HG02623 (cell line): Measurements from ENCODE around the gene CUL2.
"Not testable (repeated sequence)": the region's sequence is repeated elsewhere in the genome, so short reads cannot be mapped to it uniquely, and the experiment has no call there.

Experiments
- ATAC-seq: cut with Tn5 transposase; IDR thresholded peaks from one replicate; pipeline ENCODE4 v1.9.1; 2021; ENCODE audit warnings: moderate library complexity; ENCODE audit not compliant: unreplicated experiment

The CUL2 gene

DNA sequence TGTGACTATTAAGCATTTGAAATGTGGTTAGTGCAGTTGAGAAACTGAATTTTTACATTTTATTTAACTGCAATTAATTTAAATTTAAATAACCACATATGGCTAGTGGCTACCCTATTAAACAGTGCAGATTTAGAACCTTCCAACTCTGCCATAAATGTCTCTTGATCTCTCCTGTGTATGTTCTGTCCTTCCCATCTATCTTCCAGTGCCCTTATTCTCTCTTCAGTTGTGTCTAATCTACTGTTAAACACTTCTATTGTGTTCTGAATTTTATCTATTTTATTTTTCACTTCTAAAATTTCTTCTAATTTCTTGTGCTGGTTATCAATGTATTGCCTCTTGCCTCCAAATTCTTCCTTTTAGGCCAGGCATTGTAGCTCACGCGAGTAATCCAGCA, 105.0 kb downstream of the CUL2 start:
- ATAC-seq = no peak

DNA sequence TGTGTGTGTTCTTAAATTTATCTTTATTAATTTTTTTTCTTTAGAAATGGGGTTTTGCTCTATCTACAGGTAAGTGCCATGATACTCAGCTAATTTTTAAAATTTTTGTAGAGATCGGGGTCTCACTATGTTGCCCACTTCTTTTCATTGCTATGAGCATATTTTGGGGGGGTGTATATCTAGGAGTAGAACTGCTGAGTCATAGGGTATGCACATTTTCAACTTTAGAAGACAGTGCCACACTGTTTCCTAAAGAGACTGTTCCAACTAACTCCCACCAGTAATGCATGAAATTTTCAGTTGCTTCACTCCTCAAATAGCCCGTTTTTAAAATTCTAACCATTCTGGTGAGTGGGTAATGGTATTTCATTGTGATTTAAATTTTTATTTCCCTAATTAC, 108.3 kb downstream of the CUL2 start:
- no peak for ATAC-seq

DNA sequence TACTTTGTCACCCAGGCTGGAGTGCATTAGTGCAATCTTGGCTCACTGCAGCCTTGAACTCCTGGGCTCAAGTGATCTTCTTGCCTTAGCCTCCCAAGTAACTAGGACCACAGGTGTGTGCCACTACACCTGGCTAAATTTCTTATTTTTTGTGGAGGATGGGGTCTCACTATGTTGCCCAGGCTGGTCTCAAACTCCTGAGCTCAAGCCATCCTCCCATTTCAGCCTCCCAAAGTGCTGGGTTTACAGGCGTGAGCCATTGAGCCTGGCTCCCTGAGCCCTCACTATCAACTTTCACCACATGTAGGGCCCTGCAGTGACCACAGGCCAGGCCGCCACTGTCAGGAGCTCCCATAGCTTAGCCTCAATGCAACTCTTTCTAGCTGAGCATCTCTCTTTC, 110.2 kb downstream of the CUL2 start:
- no peak for ATAC-seq

DNA sequence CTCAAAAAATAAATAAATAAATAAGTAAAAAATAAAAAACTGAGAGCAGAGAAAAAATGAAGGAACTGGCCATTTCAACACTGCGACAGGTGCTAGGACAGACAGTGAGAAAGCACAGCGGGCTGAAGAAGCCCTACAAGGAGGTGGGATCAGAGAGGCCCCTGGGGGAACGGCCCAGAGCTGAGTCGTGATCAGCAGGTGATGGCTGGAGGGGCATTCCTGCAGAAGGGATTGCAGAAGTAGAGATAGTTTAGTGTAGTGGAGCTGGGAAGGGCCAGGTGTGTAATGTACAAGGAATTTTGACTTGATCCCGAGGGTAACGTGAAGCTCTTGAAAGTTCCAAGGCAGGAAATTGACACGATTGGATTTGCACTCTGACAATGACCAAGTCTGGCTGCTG, 112.1 kb downstream of the CUL2 start:
- ATAC-seq = no peak

DNA sequence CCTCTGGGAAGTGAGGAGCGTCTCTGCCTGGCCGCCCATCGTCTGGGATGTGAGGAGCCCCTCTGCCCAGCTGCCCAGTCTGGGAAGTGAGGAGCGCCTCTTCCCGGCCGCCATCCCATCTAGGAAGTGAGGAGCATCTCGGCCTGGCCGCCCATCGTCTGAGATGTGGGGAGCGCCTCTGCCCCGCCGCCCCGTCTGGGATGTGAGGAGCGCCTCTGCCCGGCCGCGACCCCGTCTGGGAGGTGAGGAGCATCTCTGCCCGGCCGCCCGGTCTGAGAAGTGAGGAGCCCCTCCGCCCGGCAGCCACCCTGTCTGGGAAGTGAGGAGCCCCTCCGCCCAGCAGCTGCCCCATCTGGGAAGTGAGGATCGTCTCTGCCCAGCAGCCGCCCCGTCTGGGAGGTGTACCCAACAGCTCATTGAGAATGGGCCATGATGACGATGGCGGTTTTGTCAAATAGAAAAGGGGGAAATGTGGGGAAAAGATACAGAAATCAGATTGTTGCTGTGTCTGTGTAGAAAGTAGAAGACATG, 113.7 kb downstream of the CUL2 start:
- ATAC-seq = not testable (repeated sequence)

DNA sequence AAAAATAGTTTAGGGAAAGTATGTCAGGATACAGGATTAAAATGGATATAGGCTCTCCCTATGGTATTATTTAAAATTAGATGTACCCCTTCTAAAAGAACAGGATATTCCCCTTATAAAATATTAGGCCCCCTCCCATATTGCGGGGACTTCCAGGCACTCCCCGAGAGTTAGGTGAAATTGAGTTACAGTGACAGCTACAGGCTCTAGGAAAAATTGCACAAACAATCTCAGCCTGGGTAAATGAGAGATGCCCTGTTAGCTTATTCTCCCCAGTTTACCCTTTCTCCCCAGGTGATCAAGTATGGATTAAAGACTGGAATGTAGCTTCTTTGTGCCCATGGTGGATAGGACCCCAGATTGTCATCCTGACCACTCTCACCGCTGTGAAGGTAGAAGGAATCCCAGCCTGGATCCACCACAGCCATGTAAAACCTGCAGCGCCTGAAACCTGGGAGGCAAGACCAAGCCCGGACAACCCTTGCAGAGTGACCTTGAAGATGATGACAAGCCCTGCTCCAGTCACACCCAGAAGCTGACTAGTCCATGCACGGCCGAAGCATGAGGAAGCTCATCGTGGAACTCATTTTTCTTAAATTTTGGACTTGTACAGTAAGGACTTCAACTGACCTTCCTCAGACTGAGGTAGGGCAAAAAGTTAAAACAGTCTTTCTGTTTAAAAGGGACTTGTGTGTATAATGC, 115.6 kb downstream of the CUL2 start:
- ATAC-seq = not testable (repeated sequence)

DNA sequence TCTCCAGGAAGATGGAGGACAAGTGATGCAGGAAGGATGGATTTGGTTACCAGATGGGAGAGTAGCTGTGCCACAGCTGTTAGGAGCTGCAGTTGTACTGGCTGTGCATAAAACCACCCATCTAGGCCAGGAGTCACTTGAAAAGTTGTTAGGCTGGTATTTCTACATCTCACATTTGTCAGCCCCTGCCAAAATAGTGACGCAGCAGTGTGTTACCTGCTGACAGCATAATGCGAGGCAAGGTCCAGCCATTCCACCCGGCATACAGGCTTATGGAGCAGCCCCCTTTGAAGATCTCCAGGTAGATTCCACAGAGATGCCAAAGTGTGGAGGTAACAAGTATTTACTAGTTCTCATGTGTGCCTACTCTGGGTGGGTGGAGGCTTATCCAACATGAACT, 116.4 kb downstream of the CUL2 start:
- ATAC-seq = not testable (repeated sequence)

DNA sequence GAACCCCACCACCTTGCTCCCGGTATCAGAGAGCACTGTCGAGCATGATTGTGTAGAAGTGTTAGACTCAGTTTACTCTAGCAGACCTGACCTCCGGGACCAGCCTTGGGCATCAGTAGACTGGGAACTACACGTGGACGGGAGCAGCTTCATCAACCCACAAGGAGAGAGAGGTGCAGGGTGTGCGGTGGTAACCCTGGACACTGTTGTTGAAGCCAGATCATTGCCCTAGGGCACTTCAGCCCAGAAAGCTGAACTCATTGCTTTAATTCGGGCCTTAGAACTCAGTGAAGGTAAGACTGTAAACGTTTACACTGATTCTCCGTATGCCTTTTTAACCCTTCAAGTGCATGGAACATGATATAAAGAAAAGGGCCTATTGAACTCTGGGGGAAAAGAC, 117.0 kb downstream of the CUL2 start:
- ATAC-seq = not testable (repeated sequence)

DNA sequence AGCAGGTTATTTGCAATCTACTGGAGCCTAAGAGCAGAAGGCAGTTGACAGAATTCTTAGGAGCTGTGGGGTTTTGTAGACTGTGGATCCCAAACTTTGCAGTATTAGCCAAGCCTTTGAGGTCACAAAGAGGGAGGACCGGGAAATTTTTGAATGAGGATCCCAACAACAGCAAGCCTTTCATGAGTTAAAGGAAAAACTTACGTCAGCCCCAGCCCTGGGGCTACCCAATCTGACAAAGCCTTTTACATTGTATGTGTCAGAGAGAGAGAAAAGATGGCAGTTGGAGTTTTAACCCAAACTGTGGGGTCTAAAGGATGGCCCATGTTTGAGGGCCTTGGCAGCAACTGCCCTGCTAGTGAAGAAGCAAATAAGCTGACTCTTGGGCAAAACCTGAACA, 117.5 kb downstream of the CUL2 start:
- ATAC-seq = not testable (repeated sequence)

DNA sequence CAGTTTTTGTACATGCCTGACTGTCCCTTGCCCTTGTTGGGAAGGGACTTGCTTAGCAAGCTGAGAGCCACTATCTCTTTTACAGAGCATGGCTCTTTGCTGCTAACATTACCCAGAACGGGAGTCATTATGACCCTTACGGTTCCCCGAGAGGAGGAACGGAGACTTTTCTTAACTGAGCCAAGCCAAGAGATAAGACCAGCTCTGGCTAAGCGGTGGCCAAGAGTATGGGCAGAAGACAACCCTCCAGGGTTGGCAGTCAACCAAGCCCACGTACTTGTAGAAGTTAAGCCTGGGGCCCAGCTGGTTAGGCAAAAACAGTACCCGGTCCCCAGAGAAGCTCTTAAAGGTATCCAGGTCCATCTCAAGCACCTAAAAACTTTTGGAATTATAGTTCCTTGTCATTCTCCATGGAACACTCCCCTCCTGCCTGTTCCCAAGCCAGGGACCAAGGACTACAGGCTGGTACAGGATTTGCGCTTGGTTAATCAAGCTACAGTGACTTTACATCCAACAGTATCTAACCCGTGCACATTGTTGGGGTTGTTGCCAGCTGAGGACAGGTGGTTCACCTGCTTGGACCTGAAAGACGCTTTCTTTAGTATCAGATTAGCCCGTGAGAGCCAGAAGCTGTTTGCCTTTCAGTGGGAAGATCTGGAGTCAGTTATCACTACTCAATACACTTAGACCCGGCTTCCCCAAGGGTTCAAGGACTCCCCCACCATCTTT, 118.4 kb downstream of the CUL2 start:
- ATAC-seq = not testable (repeated sequence)

DNA sequence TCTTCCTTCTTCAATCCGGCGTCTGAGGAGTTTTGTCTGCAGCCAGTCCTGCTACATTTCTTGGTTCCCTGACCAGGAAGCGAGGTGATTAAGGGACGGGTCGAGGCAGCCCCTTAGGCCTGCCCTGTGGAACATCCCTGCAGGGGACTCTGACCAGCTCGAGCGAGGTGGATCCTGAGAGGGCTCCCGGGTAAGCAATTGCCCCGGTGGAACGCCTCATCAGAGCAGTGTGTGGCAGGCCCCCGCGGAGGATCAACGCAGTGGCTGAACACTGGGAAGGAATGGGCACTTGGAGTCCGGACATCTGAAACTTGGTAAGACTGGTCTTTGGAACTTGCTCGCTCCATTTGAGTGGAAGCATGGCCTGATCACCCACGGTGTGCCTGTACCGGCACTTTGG, 121.0 kb downstream of the CUL2 start:
- no peak for ATAC-seq

DNA sequence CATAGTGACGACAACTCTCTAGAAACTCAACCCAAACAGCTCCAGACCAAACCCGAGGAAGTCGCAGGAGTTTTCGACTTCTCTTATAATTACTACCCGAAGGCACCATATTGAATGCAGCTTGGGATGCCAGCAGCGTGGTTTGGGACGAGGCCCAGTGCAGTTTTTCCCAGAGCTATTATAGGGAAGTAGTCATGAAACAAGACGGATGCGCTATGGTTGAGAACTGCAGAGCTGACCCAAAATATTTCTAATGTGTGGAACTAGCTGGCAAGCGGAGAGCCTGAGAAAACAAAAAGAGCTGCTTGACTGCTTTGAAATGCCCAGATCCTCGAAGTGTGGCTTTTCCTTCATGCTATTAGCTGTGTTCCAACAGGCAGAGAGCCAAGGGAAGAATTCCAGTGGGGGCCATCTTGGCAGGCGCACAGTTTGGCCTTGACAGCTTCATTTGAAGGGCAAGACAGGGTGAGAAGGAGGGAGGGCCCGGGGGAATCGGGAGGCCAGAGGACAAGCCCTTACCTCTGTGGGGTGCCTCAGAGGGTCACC, 122.7 kb downstream of the CUL2 start:
- ATAC-seq = no peak

DNA sequence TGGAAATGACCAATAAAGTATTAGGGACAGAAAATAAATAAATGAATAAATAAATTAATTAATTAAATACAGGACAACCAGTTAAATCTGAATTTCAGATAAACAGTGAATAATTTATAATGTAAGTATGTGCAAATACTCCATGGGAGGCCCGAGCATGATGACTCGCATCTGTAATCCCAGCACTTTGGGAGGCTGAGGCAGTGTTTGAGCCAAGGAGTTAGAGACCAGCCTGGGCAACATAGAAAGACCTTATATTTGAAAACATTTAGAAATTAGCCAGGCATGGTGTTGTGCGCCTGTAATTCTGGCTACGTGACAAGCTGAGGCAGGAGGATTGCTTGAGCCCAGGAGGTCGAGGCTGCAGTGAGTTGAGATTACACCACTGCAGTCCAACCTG, 123.7 kb downstream of the CUL2 start:
- no peak for ATAC-seq

DNA sequence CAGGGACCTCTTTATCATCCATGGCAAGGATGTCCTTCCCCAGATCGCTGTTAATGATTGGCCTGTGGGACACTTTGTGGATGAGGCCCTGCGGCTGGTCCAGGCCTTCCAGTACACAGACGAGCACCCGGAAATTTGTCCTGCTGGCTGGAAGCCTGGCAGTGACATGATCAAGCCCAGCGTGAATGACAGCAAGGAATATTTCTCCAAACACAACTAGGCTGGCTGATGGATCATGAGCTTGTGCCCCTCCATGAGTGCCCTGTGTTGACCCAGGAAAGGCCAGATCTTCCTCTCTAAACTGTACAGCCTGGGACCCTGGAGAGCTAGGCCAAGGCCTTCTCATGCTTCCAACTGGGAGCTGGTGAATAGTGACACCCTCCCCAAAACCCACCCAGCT, 124.1 kb downstream of the CUL2 start:
- ATAC-seq = no peak

DNA sequence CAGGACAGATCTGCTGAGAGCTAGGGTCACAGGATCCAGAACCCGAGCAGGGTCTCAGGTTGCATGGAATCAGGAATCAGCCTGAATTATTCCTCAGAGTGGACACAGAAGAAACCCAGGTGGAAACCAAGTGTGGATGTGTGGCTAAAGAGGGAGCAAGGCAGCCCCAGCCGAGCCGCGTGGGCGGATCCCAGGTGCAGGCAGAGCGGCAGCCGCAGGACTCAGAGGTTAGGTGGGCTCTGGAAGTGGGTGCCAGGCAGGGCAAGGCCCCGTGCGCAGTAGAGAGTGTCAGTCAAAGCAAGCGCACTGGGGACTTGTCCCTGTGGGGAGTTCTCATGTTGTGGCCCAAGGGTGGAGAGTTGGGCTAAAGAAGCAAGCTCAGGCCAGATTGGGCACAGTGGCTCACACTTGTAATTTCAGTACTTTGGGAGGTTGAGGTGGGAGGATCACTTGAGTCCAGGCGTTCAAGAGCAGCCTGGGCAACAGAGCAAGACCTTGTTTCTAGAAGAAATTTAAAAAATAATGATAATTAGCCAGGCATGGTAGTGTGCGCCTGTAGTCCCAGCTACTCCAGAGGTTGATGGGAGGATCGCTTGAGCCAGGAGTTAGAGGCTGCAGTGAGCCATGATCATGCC, 125.9 kb downstream of the CUL2 start:
- ATAC-seq = no peak

DNA sequence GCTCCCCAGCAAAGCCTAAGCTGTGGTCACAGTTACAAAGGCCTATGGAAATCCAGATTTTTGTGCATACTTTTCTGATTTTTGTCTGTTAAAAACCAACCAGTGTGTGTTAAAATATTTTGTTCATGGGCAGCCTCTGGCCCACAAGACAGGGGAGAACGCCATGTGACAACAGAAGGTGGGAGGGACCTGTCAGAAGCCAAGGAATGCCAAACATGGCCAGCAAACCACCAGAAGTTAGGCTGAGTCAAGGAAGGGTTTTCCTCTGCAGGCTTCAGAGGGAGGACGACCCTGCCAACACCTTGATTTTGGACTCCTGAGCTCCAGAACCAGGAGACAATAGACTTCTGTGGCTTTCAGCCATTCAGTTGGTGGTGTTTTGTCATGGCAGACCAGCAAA, 127.3 kb downstream of the CUL2 start:
- no peak for ATAC-seq

DNA sequence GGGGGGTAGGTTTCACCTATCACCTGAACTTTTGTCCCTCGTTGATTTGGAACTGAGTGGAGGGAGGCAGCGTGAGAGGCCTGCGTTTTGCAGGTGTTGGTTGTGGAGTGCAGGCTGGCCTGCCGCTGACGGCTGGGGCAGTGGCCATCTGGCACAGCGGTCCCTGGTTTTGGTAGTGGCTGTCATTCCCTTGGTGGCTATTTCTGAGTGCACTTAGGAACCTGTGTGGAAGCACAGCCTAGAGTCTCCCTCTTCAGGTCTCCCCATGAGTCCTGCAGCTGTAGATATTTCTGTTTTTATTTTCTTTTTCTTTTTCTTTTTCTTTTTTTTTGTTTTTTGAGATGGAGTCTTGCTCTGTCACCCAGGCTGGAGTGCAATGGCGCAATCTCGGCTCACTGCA, 129.2 kb downstream of the CUL2 start:
- no peak for ATAC-seq

DNA sequence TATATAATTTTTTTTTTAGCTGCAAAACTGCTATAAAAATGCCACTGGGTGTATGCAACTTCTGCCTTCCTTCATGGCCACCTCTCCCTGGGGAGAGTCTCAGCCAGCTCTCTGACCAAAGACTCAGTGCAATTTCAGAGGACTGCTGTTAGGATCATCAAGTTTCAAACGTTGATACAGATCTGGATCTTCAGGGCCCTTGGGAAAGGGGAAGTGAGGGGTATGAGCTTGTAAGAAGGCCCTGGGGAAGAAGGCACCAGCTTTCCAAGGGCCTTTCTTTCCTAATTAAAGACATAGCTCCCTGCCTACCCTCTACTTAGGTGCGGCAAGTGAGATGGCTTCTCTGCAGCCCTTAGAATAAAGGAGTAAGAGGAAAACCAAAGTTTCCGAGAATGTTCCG, 130.4 kb downstream of the CUL2 start:
- ATAC-seq = no peak

DNA sequence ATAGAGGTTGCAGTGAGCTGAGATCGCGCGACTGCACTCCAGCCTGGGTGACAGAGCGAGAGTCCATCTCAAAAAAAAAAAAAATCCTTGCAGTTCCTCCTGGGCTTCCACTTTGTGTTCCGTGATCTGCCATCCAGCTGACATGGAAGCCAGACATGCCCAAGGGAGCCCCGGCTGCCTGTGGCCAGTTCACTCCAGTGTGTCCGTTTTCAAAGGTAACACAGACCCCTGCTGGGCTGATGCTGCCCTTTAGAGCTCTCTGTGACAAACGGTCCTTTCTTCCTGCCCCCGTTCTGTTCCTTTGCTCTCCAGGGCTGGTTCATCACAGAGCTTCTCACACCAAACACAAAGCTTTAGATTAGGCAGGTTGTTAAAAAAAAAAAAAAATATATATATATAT, 130.8 kb downstream of the CUL2 start:
- no peak for ATAC-seq
